HepG2 (cell line): ENCODE data around the gene PNRC1. TPM values are rescaled to one million over a fixed set of nuclear protein-coding genes. Genes with fewer than 3 reads are reported as not detected.
A peak's percentile ranks its signal among the peaks of the same experiment; 100 is the strongest.

ENCODE experiments used
- CERS6 ChIP-seq: sonication (generic); formaldehyde crosslinking; IDR thresholded peaks from 2 replicates; pipeline ENCODE4 v1.5.0; 2020; ENCODE audit warnings: missing genetic modification reagents
- KAT8 ChIP-seq: IDR thresholded peaks from 2 replicates; pipeline ENCODE4 v1.6.1; 2016; ENCODE audit warnings: missing genetic modification reagents, missing compliant biosample characterization
- KMT2B ChIP-seq: IDR thresholded peaks from 2 replicates; pipeline ENCODE4 v1.6.1; 2016; ENCODE audit warnings: missing genetic modification reagents, missing compliant biosample characterization
- NFAT5 ChIP-seq: sonication (generic); formaldehyde crosslinking; IDR thresholded peaks from 2 replicates; pipeline ENCODE4 v1.4.0; 2020; ENCODE audit warnings: missing genetic modification reagents
- NFRKB ChIP-seq: fragments of 450-650 bp; IDR thresholded peaks from 2 replicates; pipeline ENCODE4 v1.6.1; 2017
- PREB ChIP-seq: sonication (generic); formaldehyde crosslinking; IDR thresholded peaks from 2 replicates; pipeline ENCODE4 v1.4.0; 2020; ENCODE audit warnings: missing genetic modification reagents
- SP2 ChIP-seq: sonication (generic); formaldehyde crosslinking; IDR thresholded peaks from 2 replicates; pipeline ENCODE4 v1.5.1; 2020; ENCODE audit warnings: mild to moderate bottlenecking, missing genetic modification reagents
- THAP7 ChIP-seq: sonication (generic); formaldehyde crosslinking; IDR thresholded peaks from 2 replicates; pipeline ENCODE4 v1.8.1; 2023; ENCODE audit warnings: mild to moderate bottlenecking, missing genetic modification reagents
- ZBTB37 ChIP-seq: sonication (generic); formaldehyde crosslinking; IDR thresholded peaks from 2 replicates; pipeline ENCODE4 v1.4.0; 2020; ENCODE audit warnings: mild to moderate bottlenecking, missing genetic modification reagents
- ZNF10 ChIP-seq: sonication (generic); formaldehyde crosslinking; IDR thresholded peaks from 2 replicates; pipeline ENCODE4 v1.4.0; 2020; ENCODE audit warnings: mild to moderate bottlenecking, low read depth, missing genetic modification reagents, borderline replicate concordance
- ZNF512 ChIP-seq: sonication (generic); formaldehyde crosslinking; IDR thresholded peaks from 2 replicates; pipeline ENCODE4 v1.4.0; 2020; ENCODE audit warnings: mild to moderate bottlenecking, missing genetic modification reagents
- ZNF740 ChIP-seq: sonication (generic); formaldehyde crosslinking; IDR thresholded peaks from 2 replicates; pipeline ENCODE4 v1.4.0; 2020; ENCODE audit warnings: missing genetic modification reagents
- ZSCAN29 ChIP-seq: sonication (generic); formaldehyde crosslinking; conservative IDR thresholded peaks from 2 replicates; pipeline ENCODE4 v1.4.0; 2020; ENCODE audit warnings: mild to moderate bottlenecking, missing genetic modification reagents
- ZSCAN5A ChIP-seq: sonication (generic); formaldehyde crosslinking; IDR thresholded peaks from 2 replicates; pipeline ENCODE4 v1.8.0; 2022; ENCODE audit warnings: mild to moderate bottlenecking, missing genetic modification reagents, borderline replicate concordance
- polyA plus RNA-seq, 8 experiments: library from polyadenylated mRNA; depleted of rRNA in 3 of 8; stranded (reverse) in 7 of 8; unstranded in 1 of 8; fragments of >200 nt; fragmentation: Illumina TruSeq in 4 of 8; extraction: Trizol in 4 of 8; gene quantifications; 2 replicates each; pipeline versions ENCODE4 v1.2.1 to v1.2.3, GENCODE V29; 2011 to 2016; ENCODE audit warnings: low read depth in 4 of 8, missing spikeins in 1 of 8, mixed read lengths in 1 of 8; ENCODE audit not compliant: insufficient read depth in 1 of 8
- total RNA-seq, 5 experiments: library from RNA; depleted of rRNA; stranded (reverse); fragments of >200 nt; fragmentation: Illumina TruSeq; extraction: Trizol; gene quantifications; 2 replicates each; pipeline ENCODE4 v1.2.3, GENCODE V29; 2016; ENCODE audit warnings: low read depth in 1 of 5

The PNRC1 gene
- total and polyA plus RNA-seq, 2 of the 13 experiments (the other 11 are each of a cell fraction or from before 2014, with no cell fraction given) = 17.6 to 36.0 TPM

- 0 out of 2 replicates have a peak, but pooled peaks have one; percentile 17 for TF ChIP-seq ZBTB37 (CRISPR knock-in tag)
- no peak for TF ChIP-seq PREB
- no peak for TF ChIP-seq ZNF512
- no peak for TF ChIP-seq NFRKB
- peak; percentile 60; the same call in 1 of the 2 replicates for TF ChIP-seq SP2 (CRISPR knock-in tag)
- no peak for TF ChIP-seq NFAT5
- no peak for TF ChIP-seq THAP7 (CRISPR knock-in tag)
- no peak for TF ChIP-seq CERS6 (CRISPR knock-in tag)
- no peak for TF ChIP-seq ZNF10 (CRISPR knock-in tag)
- TF ChIP-seq ZSCAN5A = peak; percentile 63; the same call in 1 of the 2 replicates
- TF ChIP-seq ZSCAN29 (CRISPR knock-in tag) = no peak
- TF ChIP-seq KAT8 = 0 out of 2 replicates have a peak, but pooled peaks have one; percentile 53
- TF ChIP-seq KMT2B = peak; percentile 43; the same call in 1 of the 2 replicates
- peak; percentile 59; the same call in 1 of the 2 replicates for TF ChIP-seq ZNF740
These were observed 1.1 kb downstream of the PNRC1 start (continued) for GRCh38 chr6:89081423-89082322.
